GM23338 (cell line): ENCODE data around the gene APOL1.

Experiments
- CREB1 ChIP-seq: fragments of 250-450 bp; sonication (Bioruptor Pico); IDR thresholded peaks from 2 replicates; pipeline ENCODE4 v1.5.0; 2020; ENCODE audit warnings: low read depth, mild to moderate bottlenecking, moderate library complexity
- EZH2 ChIP-seq: fragments of 200-600 bp; sonication (generic); IDR thresholded peaks from one replicate; pipeline ENCODE4 v1.8.0; 2017; ENCODE audit warnings: antibody characterized with exemption, mild to moderate bottlenecking, low read depth; ENCODE audit not compliant: unreplicated experiment
- EZH2phosphoT487 ChIP-seq: fragments of 200-600 bp; sonication (generic); IDR thresholded peaks from one replicate; pipeline ENCODE4 v1.8.1; 2018; ENCODE audit warnings: antibody characterized with exemption; ENCODE audit not compliant: unreplicated experiment
- JUNB ChIP-seq: IDR thresholded peaks from one replicate; pipeline ENCODE4 v1.6.1; 2016; ENCODE audit warnings: antibody characterized with exemption; ENCODE audit not compliant: unreplicated experiment
- NANOG ChIP-seq: IDR thresholded peaks from 2 replicates; pipeline ENCODE4 v1.6.1; 2016; ENCODE audit warnings: antibody characterized with exemption, borderline replicate concordance
- POLR2AphosphoS5 ChIP-seq: IDR thresholded peaks from 2 replicates; pipeline ENCODE4 v1.6.1; 2016; ENCODE audit warnings: antibody characterized with exemption, low read depth
- STAT1 ChIP-seq: IDR thresholded peaks from one replicate; pipeline ENCODE4 v1.6.1; 2016; ENCODE audit warnings: antibody characterized with exemption; ENCODE audit not compliant: unreplicated experiment
- ZNF114 ChIP-seq: fragments of 250-450 bp; sonication (Bioruptor Pico); IDR thresholded peaks from 2 replicates; pipeline ENCODE4 v1.5.0; 2020; ENCODE audit warnings: mild to moderate bottlenecking, moderate library complexity
- ZNF331 ChIP-seq: fragments of 250-450 bp; sonication (Bioruptor Pico); IDR thresholded peaks from 2 replicates; pipeline ENCODE4 v1.5.0; 2020; ENCODE audit warnings: low read depth, mild to moderate bottlenecking, moderate library complexity
- TF ChIP-seq, protein P1 (sequence below), 2 experiments: fragments of 200-600 bp in 1 of 2; sonication (generic) in 1 of 2; conservative IDR thresholded peaks; 2 replicates each; pipeline versions ENCODE4 v1.5.1 to v1.6.1; 2016 to 2017; ENCODE audit warnings: antibody characterized with exemption in 2 of 2, low read depth in 2 of 2, mild to moderate bottlenecking in 2 of 2, moderate library complexity in 1 of 2
- TF ChIP-seq, protein P2 (sequence below): IDR thresholded peaks from one replicate; pipeline ENCODE4 v1.6.1; 2018; ENCODE audit warnings: antibody characterized with exemption; ENCODE audit not compliant: unreplicated experiment
- TF ChIP-seq, protein P3 (sequence below): fragments of 250-450 bp; sonication (Bioruptor Pico); IDR thresholded peaks from 2 replicates; pipeline ENCODE4 v1.5.0; 2020; ENCODE audit warnings: mild to moderate bottlenecking, moderate library complexity
- TF ChIP-seq, protein P4 (sequence below): IDR thresholded peaks from 2 replicates; pipeline ENCODE4 v1.6.1; 2016; ENCODE audit warnings: antibody characterized with exemption

DNA sequence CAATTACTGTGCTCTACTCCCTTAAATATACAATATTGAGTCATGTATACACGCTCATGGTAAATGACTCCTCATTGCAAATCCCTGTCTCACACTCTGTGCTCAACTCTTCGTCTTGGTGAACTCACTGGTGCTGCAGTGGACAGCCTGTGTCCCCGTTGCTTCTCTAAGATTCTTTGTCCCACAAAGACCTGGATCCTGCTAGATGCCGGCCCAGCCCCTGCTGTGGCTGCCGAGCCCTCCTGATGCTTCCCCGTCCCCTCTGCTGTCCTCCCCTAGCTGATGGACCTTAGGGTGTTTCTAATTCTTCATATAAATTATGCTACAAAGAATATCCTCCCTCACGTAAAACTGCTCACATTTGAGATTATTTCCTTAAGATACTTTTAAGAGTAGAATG is 19.1 kb upstream of the APOL1 start:
- TF ChIP-seq, protein P1, sequence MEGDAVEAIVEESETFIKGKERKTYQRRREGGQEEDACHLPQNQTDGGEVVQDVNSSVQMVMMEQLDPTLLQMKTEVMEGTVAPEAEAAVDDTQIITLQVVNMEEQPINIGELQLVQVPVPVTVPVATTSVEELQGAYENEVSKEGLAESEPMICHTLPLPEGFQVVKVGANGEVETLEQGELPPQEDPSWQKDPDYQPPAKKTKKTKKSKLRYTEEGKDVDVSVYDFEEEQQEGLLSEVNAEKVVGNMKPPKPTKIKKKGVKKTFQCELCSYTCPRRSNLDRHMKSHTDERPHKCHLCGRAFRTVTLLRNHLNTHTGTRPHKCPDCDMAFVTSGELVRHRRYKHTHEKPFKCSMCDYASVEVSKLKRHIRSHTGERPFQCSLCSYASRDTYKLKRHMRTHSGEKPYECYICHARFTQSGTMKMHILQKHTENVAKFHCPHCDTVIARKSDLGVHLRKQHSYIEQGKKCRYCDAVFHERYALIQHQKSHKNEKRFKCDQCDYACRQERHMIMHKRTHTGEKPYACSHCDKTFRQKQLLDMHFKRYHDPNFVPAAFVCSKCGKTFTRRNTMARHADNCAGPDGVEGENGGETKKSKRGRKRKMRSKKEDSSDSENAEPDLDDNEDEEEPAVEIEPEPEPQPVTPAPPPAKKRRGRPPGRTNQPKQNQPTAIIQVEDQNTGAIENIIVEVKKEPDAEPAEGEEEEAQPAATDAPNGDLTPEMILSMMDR (conservative IDR thresholded peaks at IDR 0.05; ENCODE audit: low read depth in 2 of 2), result no peak
- TF ChIP-seq POLR2AphosphoS5, result no peak
- TF ChIP-seq EZH2, result no peak
- no peak for TF ChIP-seq NANOG
- TF ChIP-seq, protein P2, sequence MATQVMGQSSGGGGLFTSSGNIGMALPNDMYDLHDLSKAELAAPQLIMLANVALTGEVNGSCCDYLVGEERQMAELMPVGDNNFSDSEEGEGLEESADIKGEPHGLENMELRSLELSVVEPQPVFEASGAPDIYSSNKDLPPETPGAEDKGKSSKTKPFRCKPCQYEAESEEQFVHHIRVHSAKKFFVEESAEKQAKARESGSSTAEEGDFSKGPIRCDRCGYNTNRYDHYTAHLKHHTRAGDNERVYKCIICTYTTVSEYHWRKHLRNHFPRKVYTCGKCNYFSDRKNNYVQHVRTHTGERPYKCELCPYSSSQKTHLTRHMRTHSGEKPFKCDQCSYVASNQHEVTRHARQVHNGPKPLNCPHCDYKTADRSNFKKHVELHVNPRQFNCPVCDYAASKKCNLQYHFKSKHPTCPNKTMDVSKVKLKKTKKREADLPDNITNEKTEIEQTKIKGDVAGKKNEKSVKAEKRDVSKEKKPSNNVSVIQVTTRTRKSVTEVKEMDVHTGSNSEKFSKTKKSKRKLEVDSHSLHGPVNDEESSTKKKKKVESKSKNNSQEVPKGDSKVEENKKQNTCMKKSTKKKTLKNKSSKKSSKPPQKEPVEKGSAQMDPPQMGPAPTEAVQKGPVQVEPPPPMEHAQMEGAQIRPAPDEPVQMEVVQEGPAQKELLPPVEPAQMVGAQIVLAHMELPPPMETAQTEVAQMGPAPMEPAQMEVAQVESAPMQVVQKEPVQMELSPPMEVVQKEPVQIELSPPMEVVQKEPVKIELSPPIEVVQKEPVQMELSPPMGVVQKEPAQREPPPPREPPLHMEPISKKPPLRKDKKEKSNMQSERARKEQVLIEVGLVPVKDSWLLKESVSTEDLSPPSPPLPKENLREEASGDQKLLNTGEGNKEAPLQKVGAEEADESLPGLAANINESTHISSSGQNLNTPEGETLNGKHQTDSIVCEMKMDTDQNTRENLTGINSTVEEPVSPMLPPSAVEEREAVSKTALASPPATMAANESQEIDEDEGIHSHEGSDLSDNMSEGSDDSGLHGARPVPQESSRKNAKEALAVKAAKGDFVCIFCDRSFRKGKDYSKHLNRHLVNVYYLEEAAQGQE, result no peak
- TF ChIP-seq EZH2phosphoT487, result no peak
- no peak for TF ChIP-seq ZNF114 (CRISPR knock-in tag)
- TF ChIP-seq, protein P3, sequence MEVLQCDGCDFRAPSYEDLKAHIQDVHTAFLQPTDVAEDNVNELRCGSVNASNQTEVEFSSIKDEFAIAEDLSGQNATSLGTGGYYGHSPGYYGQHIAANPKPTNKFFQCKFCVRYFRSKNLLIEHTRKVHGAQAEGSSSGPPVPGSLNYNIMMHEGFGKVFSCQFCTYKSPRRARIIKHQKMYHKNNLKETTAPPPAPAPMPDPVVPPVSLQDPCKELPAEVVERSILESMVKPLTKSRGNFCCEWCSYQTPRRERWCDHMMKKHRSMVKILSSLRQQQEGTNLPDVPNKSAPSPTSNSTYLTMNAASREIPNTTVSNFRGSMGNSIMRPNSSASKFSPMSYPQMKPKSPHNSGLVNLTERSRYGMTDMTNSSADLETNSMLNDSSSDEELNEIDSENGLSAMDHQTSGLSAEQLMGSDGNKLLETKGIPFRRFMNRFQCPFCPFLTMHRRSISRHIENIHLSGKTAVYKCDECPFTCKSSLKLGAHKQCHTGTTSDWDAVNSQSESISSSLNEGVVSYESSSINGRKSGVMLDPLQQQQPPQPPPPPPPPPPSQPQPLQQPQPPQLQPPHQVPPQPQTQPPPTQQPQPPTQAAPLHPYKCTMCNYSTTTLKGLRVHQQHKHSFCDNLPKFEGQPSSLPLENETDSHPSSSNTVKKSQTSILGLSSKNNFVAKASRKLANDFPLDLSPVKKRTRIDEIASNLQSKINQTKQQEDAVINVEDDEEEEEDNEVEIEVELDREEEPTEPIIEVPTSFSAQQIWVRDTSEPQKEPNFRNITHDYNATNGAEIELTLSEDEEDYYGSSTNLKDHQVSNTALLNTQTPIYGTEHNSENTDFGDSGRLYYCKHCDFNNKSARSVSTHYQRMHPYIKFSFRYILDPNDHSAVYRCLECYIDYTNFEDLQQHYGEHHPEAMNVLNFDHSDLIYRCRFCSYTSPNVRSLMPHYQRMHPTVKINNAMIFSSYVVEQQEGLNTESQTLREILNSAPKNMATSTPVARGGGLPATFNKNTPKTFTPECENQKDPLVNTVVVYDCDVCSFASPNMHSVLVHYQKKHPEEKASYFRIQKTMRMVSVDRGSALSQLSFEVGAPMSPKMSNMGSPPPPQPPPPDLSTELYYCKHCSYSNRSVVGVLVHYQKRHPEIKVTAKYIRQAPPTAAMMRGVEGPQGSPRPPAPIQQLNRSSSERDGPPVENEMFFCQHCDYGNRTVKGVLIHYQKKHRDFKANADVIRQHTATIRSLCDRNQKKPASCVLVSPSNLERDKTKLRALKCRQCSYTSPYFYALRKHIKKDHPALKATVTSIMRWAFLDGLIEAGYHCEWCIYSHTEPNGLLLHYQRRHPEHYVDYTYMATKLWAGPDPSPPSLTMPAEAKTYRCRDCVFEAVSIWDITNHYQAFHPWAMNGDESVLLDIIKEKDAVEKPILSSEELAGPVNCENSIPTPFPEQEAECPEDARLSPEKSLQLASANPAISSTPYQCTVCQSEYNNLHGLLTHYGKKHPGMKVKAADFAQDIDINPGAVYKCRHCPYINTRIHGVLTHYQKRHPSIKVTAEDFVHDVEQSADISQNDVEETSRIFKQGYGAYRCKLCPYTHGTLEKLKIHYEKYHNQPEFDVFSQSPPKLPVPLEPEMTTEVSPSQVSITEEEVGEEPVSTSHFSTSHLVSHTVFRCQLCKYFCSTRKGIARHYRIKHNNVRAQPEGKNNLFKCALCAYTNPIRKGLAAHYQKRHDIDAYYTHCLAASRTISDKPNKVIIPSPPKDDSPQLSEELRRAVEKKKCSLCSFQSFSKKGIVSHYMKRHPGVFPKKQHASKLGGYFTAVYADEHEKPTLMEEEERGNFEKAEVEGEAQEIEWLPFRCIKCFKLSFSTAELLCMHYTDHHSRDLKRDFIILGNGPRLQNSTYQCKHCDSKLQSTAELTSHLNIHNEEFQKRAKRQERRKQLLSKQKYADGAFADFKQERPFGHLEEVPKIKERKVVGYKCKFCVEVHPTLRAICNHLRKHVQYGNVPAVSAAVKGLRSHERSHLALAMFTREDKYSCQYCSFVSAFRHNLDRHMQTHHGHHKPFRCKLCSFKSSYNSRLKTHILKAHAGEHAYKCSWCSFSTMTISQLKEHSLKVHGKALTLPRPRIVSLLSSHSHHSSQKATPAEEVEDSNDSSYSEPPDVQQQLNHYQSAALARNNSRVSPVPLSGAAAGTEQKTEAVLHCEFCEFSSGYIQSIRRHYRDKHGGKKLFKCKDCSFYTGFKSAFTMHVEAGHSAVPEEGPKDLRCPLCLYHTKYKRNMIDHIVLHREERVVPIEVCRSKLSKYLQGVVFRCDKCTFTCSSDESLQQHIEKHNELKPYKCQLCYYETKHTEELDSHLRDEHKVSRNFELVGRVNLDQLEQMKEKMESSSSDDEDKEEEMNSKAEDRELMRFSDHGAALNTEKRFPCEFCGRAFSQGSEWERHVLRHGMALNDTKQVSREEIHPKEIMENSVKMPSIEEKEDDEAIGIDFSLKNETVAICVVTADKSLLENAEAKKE (CRISPR knock-in tag), result no peak
- no peak for TF ChIP-seq JUNB
- no peak for TF ChIP-seq CREB1
- TF ChIP-seq STAT1, result no peak
- TF ChIP-seq, protein P4, sequence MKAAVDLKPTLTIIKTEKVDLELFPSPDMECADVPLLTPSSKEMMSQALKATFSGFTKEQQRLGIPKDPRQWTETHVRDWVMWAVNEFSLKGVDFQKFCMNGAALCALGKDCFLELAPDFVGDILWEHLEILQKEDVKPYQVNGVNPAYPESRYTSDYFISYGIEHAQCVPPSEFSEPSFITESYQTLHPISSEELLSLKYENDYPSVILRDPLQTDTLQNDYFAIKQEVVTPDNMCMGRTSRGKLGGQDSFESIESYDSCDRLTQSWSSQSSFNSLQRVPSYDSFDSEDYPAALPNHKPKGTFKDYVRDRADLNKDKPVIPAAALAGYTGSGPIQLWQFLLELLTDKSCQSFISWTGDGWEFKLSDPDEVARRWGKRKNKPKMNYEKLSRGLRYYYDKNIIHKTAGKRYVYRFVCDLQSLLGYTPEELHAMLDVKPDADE, result no peak
- TF ChIP-seq ZNF331 (CRISPR knock-in tag), result no peak
